ENCODE measurements around the gene MON1A.
"Not testable (repeated sequence)": the region's sequence is repeated elsewhere in the genome, so short reads cannot be mapped to it uniquely, and the experiment has no call there.

The MON1A gene

GRCh38 chr3:49917806-49918590 is 11.6 kb downstream of the MON1A start:
- not testable (repeated sequence) for DNase-seq (ENCODE audit: low read depth in 1 of 2, low spot score in 1 of 2)

DNA sequence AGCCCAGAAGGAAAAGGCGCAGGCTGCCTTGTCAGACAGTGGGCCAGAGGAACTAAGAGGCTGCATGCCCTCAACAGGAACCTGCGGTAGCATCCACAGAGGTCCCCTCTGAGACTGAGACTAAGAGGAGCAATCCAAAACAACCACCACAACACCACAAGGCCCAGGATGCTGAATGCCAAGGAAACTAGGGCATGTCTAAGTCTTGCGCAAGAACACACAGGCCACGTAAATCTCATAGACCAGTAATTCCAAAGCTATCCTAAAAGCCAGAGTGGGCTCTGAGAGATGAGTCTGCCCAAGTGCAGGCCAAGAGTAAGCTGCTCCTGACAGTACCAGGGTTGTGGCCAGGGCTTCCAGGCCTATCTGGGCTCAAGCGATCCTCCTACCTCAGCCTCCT is 12.9 kb downstream of the MON1A start:
- no peak for DNase-seq (ENCODE audit: low read depth in 1 of 2, low spot score in 1 of 2)

DNA sequence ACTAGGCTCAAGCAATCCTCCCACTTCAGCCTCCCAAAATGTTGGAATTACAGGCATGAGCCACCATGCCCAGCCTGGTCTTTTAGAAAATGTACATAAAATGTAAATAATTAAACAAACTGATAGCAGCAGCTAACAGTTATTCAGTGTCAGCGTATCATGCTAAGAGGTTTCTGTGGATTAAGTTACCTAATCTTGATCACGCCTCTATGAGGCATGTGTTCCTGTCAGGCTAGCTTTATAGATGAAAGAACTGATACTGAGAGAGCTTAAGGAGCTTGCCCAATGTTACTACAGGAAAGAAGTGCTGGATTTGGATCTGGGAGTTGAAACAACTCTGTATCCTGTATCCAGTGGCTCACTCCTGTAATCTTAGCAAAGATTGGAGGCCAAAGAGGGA is 14.7 kb downstream of the MON1A start:
- DNase-seq (ENCODE audit: low read depth in 1 of 2, low spot score in 1 of 2): no peak

GRCh38 chr3:49912881-49913281 is 16.7 kb downstream of the MON1A start:
- DNase-seq (ENCODE audit: low read depth in 1 of 2, low spot score in 1 of 2): no peak

GRCh38 chr3:49911611-49912010 is 18.0 kb downstream of the MON1A start:
- DNase-seq (ENCODE audit: low read depth in 1 of 2, low spot score in 1 of 2): no peak

GRCh38 chr3:49911124-49911420 is 18.5 kb downstream of the MON1A start:
- DNase-seq (ENCODE audit: low read depth in 1 of 2, low spot score in 1 of 2): no peak

- no peak for DNase-seq (ENCODE audit: low read depth in 1 of 2, low spot score in 1 of 2)
Observed at GRCh38 chr3:49910409-49911123, 19.0 kb downstream of the MON1A start.

- no peak for DNase-seq (ENCODE audit: low read depth in 1 of 2, low spot score in 1 of 2)
Observed at GRCh38 chr3:49908373-49909199, 21.0 kb downstream of the MON1A start.

GRCh38 chr3:49906073-49906743 is 23.4 kb downstream of the MON1A start:
- DNase-seq (ENCODE audit: low read depth in 1 of 2, low spot score in 1 of 2): peak in 1 of 2 donors; percentile 11

- DNase-seq (ENCODE audit: low read depth in 1 of 2, low spot score in 1 of 2): not testable (repeated sequence)
Observed at GRCh38 chr3:49904448-49904847, 25.2 kb downstream of the MON1A start.

DNA sequence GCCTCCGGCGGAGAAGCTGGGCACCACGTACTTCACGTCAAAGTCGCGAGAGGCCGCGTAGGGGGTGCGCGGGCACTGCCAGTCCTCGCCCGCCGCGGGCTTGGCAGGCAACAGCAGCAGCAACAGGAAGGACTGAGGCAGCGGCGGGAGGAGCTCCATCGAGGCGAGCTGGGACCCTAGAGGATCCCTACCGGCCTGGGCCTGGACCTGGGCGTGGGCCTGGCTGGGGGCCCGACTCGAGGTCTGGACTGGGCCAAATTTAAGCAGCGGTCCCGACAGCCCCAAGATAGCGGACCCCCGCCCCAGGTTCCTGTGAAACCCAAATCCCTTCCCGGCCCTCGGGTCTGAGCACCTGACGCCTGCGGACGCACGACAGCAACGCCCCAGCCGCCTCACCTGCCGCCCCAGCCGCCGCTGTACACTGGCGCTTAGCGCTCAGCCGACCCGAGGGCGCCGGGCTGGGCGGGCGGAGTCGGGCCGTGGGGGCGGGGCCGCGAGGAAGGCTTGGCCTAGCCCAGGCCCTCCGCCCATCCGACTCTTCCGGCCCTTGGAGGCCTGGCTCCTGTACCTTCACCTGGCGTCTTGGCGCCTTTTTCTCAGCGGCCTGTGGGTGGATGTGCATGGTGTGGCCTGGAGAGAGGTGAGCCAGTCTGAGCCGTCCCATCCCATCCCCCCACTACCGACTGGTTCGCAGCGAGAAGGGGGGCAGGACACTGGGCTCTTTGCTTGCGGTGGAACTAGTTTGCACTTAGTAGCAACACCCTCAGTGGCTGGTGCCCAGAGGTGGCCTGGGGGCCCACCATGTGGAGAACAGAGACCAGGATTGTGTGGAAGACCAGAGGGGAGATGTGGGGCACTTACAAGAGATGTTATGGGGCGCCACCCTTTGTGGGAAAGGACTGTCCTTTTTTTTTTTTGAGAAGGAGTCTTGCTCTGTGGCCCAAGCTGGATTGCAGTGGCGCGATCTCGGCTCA is 25.9 kb downstream of the MON1A start, which contains the start of gene MST1R:
TSS of gene MST1R (minus strand) at position 423 of the 974 bp plus-strand sequence. CDS start at position 159, 264 bp downstream.
- peak; percentile 60 to 64 for DNase-seq (ENCODE audit: low read depth in 1 of 2, low spot score in 1 of 2)

GRCh38 chr3:49902511-49903345 is 26.9 kb downstream of the MON1A start:
- no peak for DNase-seq (ENCODE audit: low read depth in 1 of 2, low spot score in 1 of 2)

DNA sequence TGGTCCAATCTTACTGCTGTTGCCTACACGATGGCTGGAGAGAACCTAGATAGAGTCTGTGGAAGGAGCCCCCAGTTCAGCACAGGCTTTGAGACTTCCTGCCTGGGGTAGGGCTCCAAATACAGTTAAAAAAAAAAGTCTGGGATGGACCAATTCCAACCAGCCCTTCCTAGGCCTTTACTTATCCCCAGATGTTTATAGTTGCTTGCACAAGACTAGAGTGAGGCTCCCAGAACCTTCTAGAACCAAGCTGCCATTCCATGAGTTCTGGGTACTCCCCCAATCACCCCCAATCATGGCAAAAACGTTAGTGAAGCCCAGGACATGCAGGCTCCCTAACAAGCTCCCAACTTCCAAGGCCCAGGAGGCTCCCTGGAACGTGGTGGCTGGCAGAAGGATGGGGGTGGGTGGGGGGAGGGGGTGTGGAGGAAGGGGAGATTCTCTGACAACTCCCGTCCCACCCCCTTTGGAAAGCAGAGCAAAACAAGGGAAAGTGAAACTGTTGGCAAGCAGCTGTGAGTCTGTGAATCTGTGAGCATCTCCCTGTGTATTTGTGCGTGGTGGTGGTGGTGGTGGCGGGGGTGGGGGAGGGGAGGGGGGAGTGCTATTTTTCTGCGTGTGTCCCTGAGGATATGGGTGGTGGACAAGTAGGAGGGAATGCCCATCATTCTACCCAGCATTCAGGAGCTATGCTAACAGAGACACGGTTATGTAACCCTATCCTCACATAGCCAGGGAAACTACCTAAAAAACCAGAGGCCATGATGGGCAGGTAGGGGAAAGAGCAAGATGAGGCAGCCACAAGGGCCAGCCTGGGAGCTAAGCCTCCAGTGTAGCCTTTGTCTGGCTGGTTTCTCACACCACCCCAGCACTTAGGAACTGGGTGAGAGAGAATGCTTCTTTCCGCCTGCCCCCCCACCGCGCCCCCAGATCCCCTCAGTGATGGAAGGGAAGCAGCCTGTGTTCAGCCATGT is 28.0 kb downstream of the MON1A start:
- no peak for DNase-seq (ENCODE audit: low read depth in 1 of 2, low spot score in 1 of 2)

DNA sequence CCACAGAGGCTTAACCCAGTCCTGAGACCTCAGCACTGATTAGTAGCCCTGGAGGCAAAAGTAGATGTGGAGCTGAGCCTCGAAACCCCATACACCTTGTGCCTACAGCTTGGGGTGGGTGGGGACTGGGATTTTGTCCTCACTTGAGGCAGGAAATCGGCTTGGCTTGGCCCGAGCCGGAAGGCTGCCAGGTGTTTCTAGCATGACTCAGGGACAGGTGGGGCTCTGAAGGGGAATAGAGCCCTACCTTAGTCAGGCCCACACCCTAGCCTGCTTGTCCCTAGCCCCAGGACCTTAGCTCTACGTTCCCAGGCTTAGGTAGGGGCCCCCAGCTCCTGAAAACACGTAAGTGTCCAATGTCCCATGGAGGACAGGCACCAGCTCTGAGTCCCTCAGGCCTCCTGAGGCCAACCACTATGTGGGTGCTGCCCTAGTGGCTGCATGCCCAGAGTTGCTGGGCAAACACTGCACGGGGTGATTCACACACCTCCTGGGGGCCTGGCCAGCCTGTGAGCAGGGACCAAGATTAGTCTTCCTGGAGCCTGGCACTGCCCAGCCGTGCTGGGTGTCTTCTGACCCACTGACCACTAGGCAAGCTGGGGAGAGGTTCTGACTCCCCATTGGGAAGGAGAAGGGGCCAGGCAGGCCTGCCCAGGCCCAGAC is 29.0 kb downstream of the MON1A start:
- DNase-seq (ENCODE audit: low read depth in 1 of 2, low spot score in 1 of 2): no peak

DNA sequence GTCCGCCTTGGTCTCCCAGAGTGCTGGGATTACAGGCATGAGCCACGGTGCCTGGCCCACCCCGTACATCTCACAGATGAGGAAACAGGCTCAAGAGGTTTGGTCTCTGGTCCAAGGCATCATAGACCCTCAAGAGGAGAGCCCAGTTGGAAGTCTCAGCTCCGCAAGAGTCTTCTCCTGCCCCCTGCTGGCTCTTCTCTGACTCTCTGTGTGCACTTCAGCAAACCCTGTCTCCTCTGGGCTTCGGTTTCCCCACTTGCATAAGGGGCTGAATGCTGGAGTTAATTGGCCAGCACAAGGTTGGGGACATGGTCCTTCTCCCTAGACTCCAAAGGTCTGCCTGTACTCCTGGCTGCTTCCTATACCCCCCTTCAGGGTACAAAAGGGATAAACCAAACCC is 29.8 kb downstream of the MON1A start:
- no peak for DNase-seq (ENCODE audit: low read depth in 1 of 2, low spot score in 1 of 2)

DNA sequence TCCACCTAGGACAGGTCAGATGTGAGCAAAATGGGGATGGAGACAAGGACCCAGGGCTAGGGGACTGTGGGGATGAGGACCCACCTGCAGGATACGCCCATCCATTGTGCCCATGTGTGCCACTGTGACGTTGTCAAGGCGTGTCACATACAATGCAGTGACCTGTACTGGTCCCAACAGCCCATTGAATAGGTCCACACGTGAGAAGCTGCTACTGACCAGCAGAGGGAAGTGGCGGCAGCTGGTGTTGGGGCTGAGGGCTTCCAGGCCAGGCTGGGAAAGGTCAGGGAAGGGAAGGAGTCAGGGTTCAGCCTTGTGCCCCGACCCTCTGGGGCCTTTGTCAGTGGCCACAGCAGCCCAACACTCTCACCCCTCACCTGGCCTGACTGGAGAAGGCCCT is 30.6 kb downstream of the MON1A start:
- no peak for DNase-seq (ENCODE audit: low read depth in 1 of 2, low spot score in 1 of 2)

GRCh38 chr3:49896345-49896744 is 33.3 kb downstream of the MON1A start:
- no peak for DNase-seq (ENCODE audit: low read depth in 1 of 2, low spot score in 1 of 2)

Data from activated CD4-positive, alpha-beta T cell treated with anti-CD3 and anti-CD28 coated beads, Interleukin-2, amount 50 U/mL, for 24 hours (primary cell).